HG02981 (cell line): Measurements from ENCODE around the gene TUBA3E.
"Not testable (repeated sequence)": the region's sequence is repeated elsewhere in the genome, so short reads cannot be mapped to it uniquely, and the experiment has no call there.

Experiments
- ATAC-seq: cut with Tn5 transposase; IDR thresholded peaks from one replicate; pipeline ENCODE4 v1.9.1; 2021; ENCODE audit warnings: mild to moderate bottlenecking, moderate library complexity; ENCODE audit not compliant: unreplicated experiment

TUBA3E gene

DNA sequence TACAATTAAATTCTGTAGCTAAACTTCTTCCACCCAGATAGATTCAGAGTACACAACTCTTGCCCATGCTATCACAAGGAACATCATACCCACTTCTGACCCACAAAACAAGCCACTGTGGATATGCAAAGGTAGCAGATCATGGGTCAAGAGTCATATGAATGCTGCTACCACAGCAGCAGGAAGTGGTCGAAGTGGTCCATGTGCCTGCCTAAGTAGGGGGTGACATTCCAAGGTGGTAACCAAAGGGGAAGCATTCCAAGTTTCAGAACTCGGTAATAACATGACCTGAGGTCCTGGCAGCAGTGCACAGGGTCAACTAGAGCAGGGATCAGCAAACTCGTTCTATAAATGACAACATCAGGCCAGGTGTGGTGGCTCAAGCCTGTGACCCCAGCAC, 5.8 kb downstream of the TUBA3E start:
- not testable (repeated sequence) for ATAC-seq

DNA sequence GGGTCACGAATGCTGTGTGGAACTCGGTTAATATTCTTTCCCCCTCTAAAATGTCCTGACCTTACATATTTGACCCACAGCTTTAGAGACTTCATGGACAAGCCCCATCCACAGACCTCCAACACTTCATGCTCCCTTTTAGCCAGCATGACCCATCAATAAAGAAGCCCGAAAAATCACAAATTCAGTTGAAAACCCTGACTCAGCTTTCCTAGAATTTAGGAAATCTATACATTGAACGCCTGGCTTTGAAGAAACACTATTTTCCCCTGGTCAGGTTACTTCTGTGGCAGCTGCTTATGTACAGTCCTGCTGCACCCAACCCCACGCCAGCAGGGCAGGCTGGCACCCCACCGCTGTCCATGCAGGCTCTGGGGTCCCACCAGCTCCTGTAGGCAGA, 6.9 kb downstream of the TUBA3E start:
- ATAC-seq: not testable (repeated sequence)

DNA sequence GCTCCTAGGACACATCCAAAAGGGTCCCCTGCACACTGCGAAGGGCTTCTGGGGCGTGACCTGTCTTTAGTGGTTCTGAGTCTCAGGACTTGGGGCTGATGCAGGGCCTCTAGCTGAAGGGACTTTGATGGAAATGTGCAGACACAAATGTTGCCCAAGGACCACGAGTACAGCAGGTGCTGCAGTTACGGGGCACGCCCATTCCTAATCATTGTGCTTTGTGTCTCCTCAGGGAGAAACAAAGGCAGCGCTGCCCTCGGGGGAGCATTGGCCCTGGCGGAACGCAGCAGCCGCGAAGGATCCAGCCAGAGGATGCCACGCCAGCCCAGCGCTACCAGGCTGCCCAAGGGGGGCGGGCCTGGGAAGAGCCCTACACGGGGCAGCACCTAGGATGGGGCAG, 8.0 kb downstream of the TUBA3E start:
- no peak for ATAC-seq

DNA sequence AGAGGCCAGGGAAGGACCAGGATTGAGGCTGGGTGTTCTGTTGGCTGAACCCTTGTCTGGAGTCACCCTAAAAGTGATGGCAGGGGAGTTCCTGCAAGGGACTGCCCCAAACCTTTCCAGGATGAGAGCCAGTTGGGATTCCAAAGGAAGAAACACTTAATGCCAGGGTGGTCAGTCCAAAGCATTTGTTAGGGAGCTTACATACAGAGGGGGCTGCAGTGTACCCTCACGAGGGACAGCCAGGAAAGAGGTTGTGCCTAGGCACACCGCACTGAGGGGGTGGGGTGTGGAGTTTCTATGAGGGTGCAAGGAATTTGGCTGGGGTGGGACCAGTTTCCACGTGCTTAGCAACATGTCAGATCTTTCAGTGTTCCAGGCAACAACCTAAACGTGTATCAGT, 9.3 kb downstream of the TUBA3E start:
- ATAC-seq: not testable (repeated sequence)

DNA sequence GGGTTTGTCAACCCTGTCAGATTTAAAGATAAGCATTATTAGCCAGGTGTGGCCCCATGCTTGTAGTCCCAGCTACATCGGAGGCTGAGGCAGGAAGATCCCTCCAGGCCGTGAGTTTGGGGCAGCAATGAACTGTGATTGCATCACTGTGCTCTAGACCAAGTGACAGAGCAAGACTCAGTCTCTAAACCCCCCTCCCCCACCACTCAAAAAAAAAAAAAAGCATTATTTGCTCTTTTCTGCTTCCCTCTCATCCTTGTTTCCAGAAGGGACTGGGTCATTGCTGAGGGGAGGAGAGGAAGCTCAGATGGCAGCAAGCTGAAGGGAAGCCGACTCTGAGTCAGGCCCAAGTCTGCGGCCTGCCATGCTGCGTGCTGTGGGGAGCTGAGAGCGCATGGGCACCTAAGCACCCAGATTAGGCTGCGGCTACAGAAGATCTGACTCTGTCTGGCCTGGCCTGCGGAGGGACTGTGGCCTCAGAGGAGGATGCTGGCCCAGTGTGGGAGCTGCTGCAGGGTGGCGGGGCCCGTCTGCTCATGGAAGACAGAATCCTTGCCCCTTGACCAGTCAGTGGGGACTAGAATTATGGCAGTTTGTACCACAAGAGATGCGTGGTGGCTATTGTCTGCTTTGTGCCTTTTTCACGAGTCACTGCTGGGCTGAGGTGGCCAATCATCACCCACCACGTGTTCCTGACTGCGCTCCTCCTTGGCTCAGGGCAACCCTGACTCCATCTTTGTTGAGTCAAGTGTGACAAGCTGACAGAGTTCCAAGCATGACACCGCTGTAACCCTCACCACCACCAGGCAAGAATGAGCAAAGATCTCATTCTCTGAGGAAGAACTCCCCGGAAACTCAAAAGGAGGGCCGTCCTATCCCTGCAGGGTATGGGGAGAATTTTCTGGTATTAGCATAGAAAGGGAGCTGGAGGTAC, 10.1 kb downstream of the TUBA3E start:
- not testable (repeated sequence) for ATAC-seq

DNA sequence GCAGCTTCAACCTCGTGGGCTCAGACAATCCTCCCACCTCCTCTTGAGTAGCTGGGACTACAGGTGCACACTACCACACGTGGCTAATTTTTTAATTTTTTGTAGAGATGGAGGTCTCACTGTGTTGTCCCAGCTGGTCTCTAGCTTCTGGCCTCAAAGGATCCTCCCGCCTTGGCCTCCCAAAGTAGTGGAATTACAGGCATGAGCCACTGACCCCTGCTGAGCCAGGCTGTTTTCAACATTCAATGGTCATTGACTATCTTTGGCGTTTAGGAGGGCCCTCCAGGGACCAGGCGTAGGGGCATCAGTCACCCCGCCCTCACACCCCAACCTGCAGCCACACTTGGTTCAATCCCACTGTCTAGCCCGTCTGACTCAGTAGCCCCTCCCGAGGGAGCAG, 11.0 kb downstream of the TUBA3E start:
- ATAC-seq: no peak

DNA sequence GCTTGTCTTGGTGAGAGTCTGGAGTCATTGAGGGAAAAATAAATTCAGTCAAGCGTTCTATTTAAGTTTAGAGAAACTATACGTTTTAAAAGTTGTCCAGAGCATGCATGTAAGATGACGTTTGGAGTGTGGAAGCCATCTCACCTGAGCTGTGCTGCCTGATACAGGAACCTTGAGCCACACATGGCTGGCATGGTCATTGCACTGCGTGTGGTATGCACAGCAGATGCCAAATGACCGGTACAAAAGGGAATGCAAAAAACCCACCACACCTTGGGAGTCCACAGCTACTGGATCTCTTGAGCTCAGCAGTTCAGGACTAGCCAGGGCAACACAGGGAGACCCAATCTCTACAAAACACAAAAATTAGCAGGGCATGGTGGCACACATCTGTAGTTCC, 11.8 kb downstream of the TUBA3E start:
- ATAC-seq: no peak

DNA sequence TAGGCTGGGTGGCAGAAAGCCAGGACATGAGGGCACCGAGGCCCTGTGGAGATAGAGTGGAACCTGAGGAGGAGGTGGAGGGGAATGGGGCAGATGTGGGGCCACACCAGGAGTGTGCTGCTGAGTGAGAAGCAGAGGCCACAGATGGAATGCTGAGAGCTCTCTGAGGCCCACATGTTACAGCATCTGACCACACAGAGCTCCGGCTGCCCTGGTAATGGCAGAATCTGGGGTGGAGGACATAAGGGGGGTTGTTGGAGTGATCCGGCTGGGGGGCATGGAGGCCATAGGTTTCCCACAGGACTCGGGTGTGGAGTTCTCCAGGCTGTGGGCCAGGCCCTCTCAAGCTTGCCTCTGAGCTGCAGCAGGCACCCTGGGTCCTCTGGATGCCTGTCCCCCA, 12.3 kb downstream of the TUBA3E start:
- ATAC-seq: no peak

DNA sequence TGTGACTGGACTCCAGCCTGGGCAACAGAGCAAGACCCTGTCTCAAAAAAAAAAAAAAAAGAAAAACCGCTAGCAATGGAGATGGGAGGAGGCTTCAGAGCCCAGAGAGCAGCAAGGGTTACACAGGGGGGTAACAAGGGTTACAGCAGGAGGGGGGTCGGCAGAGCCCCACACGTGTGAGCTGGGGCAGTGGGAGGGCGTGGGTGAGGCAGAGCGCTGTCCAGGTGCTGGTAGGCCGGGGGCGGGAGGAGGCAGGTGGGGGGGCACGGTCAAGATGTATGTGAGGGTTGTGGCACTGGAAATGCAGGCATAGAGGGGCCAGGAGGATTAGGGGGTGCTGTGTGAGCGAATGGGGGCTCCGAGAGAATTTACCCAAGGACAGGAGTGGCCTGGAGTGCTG, 12.8 kb downstream of the TUBA3E start:
- ATAC-seq: no peak

DNA sequence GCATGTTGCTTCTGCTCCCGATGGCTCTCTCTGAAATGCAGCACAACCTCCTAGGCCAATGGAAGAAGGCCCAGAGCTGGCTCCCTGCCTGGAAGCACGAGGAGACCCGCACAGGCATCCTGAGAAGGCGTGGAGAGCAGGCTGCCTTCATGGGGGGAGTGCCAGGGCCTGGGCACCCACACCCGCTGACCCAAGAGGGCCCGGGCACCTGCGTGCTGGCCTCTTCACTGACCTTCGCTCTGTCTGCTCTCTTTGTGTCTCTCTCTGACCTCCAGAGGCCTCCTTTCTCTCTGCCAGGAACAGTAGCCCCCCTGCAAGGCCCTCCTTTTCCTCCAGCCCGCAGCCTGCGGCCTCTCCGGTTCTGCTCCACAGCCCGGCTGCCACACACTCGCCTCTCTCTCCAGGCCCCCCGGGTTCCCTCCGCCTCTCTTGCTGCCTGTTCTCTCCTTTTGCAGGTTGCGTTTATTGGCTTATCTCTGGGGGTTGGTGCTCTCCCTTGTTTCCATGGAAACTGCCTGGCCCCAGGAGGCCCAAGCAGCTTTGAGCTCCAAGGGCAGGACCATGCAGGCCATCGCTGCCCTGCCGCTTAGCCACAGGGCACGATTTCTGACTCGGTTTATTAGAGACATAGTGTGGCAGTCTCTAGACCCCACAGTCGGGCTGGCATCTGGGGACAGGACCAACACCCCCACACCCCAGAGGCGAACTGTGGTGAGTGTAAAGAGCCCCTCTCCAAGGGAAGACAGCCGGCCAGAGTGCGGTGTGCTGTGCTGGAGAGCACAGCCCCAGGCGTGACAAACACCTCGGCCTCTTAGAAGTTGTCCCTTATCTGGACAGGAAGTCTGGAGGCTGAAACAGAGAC, 14.5 kb downstream of the TUBA3E start:
- ATAC-seq: no peak

DNA sequence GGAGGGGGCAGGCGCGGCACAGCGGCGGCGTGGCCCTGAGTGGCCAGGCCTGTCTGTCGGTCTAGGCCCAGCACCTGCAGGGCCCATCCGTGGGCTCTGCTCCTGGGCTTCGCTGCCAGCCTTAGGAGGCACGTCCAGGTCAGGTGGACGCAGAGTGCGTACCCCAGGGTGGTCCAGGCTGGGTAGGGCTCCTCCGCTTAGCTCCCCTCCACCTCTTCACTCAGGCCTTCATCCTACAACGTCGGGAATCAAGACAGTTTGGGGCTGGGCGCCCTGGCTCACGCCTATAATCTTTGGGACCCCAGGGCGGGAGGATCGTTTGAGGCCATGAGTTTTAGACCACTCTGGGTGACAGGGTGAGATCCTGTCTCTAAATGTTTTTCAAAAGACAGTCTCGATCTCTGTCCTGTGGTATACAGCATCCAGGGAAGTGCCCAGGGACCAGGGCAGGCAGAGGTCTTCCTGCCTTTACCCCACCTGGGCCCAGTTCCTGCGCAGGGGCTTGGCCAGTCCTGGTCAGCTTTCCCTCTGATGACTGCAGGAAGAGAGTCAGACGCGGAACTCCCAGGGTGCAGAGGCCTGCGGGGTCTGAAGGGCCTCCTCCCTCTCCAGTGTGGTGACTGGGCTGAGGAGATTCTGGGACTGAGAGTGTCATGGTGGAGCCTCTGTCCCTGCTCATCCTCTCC, 15.3 kb downstream of the TUBA3E start:
- ATAC-seq: peak; percentile 11

DNA sequence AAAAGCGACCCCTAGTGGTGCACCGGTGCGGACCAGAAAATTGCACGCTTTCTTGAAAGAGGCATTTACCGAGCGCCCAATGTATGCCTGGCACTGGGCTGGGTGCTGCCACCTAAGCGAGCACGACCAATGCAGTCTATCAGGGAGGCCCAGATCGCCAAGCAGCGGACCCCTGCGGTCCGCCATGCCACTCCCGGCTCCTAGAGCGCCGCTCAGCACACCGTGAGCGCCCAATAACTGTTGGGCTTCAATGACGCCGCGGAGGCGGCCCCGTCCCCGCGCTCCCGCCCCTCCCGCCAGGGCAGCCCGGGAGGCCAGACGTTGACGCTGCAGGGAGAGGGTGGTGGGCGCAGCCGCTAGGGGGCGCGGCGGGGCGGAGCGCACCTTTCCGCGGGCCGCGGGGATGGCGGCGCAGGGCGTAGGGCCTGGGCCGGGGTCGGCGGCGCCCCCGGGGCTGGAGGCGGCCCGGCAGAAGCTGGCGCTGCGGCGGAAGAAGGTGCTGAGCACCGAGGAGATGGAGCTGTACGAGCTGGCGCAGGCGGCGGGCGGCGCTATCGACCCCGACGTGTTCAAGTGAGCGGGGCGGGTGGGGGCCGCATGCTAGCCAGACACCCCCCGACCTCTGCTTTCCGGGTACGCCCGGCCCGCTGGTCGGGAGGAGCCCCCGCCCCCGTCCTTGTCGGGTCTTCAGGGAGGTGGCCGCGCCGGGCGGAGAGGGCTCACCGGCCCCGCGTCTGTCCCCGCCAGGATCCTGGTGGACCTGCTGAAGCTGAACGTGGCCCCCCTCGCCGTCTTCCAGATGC, 16.2 kb downstream of the TUBA3E start, which contains the start of gene MZT2B:
MZT2B (plus strand) TSS at position 383 of the 803 bp plus-strand sequence; CDS start at position 404, 21 bp downstream.
- peak; percentile 85 for ATAC-seq

DNA sequence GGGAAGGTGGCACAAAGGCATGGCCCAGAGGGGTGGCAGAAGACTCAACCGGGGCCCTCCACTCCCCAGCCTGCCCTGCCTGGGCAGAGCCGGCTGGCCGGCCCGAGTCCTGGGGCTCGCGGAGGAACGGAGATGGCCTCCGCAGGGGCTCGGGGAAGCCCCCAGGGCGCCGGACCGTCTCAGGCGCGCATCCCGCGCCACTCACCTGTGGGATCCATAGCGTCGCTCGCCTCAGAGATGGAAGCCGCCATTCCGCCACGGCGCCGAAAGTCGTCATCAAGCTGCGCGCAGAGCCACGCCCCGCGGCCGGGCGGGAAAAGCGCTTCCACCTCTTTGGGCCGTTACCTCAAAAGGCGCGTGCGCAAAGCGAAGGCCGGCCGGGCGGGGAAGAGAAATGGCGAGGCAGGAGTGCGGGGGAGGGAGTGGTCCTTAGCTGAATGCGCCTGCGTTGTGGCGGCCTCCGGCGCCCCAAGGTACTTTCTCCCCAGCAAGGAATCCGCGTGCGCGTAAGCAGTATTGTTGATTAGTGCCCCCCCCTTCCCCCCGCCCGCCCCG, 16.8 kb downstream of the TUBA3E start, which contains the start of gene SMPD4:
SMPD4 (minus strand) TSS at position 278 of the 555 bp plus-strand sequence. CDS start 5,010 bp downstream, outside the sequence.
- ATAC-seq: peak; percentile 61

DNA sequence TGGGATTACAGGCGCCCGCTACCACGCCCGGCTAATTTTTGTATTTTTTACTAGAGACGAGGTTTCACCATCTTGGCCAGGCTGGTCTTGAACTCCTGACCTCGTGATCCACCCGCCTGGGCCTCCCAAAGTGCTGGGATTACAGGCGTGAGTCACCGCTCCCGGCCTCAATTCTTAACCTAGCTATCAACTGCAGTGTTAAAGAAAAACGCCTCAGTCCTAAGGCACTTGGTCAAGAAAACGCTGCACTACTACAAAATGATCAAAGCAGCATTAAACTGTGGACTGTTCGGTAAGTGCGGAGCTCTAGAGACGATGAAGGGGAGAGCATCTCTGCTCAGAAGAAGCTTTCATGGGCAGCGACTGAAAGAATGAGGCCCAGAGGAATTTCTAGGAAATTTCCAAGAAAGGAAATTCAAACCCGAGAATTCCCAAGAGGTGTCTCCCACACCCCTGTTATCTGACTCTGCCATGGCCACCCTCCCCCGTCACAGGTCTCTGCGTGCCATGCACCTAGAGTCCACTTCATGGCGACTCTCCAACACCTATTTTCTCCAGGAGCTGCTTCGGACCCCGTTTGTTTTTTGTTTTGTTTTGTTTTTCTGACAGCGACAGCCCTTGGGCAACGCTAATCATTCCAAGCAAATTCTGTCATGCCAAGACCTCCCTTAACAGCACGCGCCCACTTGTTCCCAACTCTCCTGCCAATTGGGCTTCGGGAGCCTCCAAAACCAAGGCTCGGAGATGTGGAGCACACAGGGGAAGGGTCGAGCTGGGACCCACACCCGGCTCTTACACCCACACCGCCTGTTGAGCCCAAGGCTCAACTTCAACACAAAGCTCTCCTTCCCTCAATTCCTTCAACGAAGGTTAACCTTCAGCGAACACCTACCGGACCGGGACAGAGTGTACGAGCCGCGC, 17.6 kb downstream of the TUBA3E start:
- ATAC-seq: not testable (repeated sequence)

DNA sequence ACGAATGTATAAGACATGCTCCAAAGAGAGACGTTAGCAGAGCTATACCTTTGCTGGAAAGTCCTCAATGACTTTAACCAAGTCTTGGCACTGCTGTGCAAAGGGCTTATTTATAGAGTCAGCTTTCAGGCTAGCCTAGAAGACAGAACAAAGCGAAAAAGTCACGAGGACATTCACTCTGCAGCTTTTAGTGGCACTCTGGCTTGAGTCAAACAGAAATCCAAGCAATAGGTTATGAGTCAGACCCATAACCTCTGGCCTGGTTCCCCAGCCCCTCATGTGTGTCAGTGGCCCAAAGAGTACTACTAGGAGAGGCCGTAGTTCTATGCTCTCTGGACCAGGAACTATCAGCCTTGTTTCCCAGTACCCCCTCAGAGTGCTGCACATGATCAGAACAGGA, 23.4 kb downstream of the TUBA3E start:
- peak; percentile 60 for ATAC-seq

DNA sequence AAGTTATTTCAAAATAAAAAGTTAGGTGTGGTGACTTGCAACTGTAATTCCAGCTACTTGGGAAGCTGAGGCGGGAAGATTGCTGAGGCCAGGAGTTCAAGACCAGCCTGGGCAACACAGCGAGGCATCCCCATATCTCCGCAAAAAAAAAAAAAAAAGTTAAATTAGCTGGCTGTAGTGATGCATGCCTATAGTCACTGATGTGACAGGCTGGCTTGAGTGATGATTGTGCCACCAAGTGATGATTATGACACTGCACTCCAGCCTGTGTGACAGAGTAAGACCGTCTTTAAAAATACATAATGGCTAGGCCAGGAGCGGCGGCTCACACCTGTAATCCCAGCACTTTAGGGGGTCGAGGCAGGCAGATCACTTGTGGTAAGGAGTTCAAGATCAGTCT, 28.3 kb downstream of the TUBA3E start:
- ATAC-seq: no peak

DNA sequence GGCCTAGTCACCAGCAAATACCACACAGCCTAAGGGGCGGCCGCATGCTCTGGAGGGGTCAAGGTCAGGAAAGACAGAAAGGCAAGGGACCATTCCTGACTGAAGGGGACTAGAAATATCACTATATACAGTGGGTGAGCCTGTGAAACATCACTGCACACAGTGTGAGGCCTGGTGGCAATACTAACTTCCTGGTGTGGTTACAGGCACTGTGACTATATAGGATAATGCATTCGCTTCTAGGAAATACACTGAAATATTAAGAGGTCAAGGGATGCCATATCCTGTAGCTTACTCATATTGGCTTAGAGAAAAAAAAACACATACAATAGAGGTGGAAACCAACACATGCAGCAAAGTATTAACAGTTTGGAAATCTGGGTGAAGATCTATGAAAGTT, 29.1 kb downstream of the TUBA3E start:
- not testable (repeated sequence) for ATAC-seq

DNA sequence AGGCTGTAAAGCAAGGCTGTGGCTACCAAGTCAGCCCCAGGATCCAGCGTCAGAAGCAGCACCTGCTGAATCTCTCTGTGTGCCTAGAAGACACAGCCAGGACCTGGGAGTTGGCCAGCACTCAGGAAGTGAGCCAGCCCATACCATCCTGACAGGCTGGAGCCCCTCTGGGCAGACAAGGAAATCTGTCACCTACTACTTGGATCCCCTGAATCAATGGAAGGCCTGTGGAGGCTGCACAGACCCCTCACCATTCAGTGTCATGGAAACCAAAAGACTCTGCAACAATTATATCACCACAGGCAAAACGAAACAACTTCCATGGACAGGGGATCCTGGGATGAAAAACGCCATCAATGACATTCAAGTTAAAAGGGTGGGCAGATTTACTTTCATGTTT, 31.6 kb downstream of the TUBA3E start:
- ATAC-seq: not testable (repeated sequence)
